Keratinocyte (primary cell): ENCODE measurements around the gene DCAF12L2. TPM values are rescaled to one million over a fixed set of nuclear protein-coding genes. Genes with fewer than 3 reads are reported as not detected.
"Not testable (repeated sequence)": the region's sequence is repeated elsewhere in the genome, so short reads cannot be mapped to it uniquely, and the experiment has no call there.

Source experiments
- DNase-seq: peaks from one replicate; pipeline ENCODE4 v3.0.0-alpha.2; 2011; ENCODE audit warnings: low read depth, missing footprints, low spot score
- FAIRE-seq: peaks from 2 replicates; lab custom pipeline; 2011; peaks lifted over from hg19 to GRCh38; lab: Jason Lieb, UNC
- H2AFZ ChIP-seq: 2 replicates; pipeline ENCODE4 v1.6.0; 2012; ENCODE audit warnings: low read length, control low read depth, inconsistent platforms; ENCODE audit not compliant: control insufficient read depth
- H3K27ac ChIP-seq: 2 replicates; pipeline ENCODE4 v1.5.1; 2011; ENCODE audit warnings: low read length; ENCODE audit not compliant: control insufficient read depth, insufficient read depth
- H3K27me3 ChIP-seq: 3 replicates; pipeline ENCODE4 v1.6.0; 2011; ENCODE audit warnings: low read length; ENCODE audit not compliant: control insufficient read depth, insufficient read depth; ENCODE audit errors: extremely low read depth
- H3K36me3 ChIP-seq, 2 experiments: 2 replicates in 1 of 2; 3 replicates in 1 of 2; pipeline ENCODE4 v1.5.1; 2011; ENCODE audit warnings: low read length in 2 of 2, mild to moderate bottlenecking in 1 of 2; ENCODE audit not compliant: control insufficient read depth in 2 of 2, insufficient read depth in 2 of 2; ENCODE audit errors: extremely low read depth in 1 of 2
- H3K4me1 ChIP-seq: 3 replicates; pipeline ENCODE4 v1.5.1; 2011; ENCODE audit warnings: low read length; ENCODE audit not compliant: control insufficient read depth, insufficient read depth; ENCODE audit errors: extremely low read depth
- H3K4me2 ChIP-seq: 3 replicates; pipeline ENCODE4 v1.6.0; 2011; ENCODE audit warnings: low read depth, low read length; ENCODE audit not compliant: control insufficient read depth, insufficient read depth; ENCODE audit errors: extremely low read depth
- H3K4me3 ChIP-seq, 3 experiments: fragments of 200-600 bp in 1 of 3; sonication (generic) in 1 of 3; 2 replicates in 2 of 3; 3 replicates in 1 of 3; pipeline ENCODE4 v1.5.1; 2011 to 2016; ENCODE audit warnings: low read length in 3 of 3, mild to moderate bottlenecking in 3 of 3, control low read depth in 2 of 3, inconsistent platforms in 1 of 3, low read depth in 1 of 3, mixed read lengths in 1 of 3, mixed run types in 1 of 3, moderate library complexity in 1 of 3; ENCODE audit not compliant: control insufficient read depth in 2 of 3, insufficient read depth in 2 of 3; ENCODE audit errors: extremely low read depth in 1 of 3
- H3K79me2 ChIP-seq: 2 replicates; pipeline ENCODE4 v1.6.0; 2012; ENCODE audit warnings: low read length; ENCODE audit not compliant: control insufficient read depth, insufficient read depth
- H3K9ac ChIP-seq: 3 replicates; pipeline ENCODE4 v1.6.0; 2011; ENCODE audit warnings: low read length; ENCODE audit not compliant: control insufficient read depth, insufficient read depth; ENCODE audit errors: extremely low read depth
- H3K9me1 ChIP-seq: 3 replicates; pipeline ENCODE4 v1.6.0; 2011; ENCODE audit warnings: low read length; ENCODE audit not compliant: control insufficient read depth, insufficient read depth; ENCODE audit errors: extremely low read depth
- H3K9me3 ChIP-seq: 2 replicates; pipeline ENCODE4 v1.5.1; 2012; ENCODE audit warnings: low read depth, low read length; ENCODE audit not compliant: control insufficient read depth
- H4K20me1 ChIP-seq: 3 replicates; pipeline ENCODE4 v1.6.0; 2011; ENCODE audit warnings: low read length; ENCODE audit not compliant: control insufficient read depth, insufficient read depth; ENCODE audit errors: extremely low read depth
- CTCF ChIP-seq, 3 experiments: IDR thresholded peaks in 1 of 3; conservative IDR thresholded peaks in 1 of 3; optimal IDR thresholded peaks in 1 of 3; 2 replicates in 2 of 3; 3 replicates in 1 of 3; pipeline versions ENCODE3 to v1.5.1; 2011; ENCODE audit warnings: low read length in 3 of 3, mild to moderate bottlenecking in 3 of 3, moderate library complexity in 2 of 3, control low read depth in 1 of 3, inconsistent platforms in 1 of 3; ENCODE audit not compliant: insufficient read depth in 2 of 3; ENCODE audit errors: extremely low read depth in 1 of 3
- EZH2 ChIP-seq: IDR thresholded peaks from one replicate; pipeline ENCODE4 v1.6.1; 2012; ENCODE audit warnings: inconsistent platforms, mild to moderate bottlenecking, low read length, moderate library complexity
- dilution Hi-C: fragments of 300-500 bp; cut with MboI; formaldehyde crosslinking; loops from one replicate; pipeline ENCODE4 v1.7.0; 2020; ENCODE audit warnings: low sequenced_read_pairs; ENCODE audit not compliant: extremely low pct_ligation_motif_present
- polyA minus RNA-seq, 3 experiments: library from RNA; depleted of rRNA, polyadenylated mRNA; stranded (reverse); fragments of >200 nt; gene quantifications; 1 replicate in 1 of 3; 2 replicates in 1 of 3; 3 replicates in 1 of 3; pipeline ENCODE4 v1.2.3, GENCODE V29; 2011
- polyA plus RNA-seq, 5 experiments: library from polyadenylated mRNA; depleted of rRNA in 3 of 5; stranded (reverse) in 3 of 5; stranded (forward) in 1 of 5; unstranded in 1 of 5; fragments of >200 nt; gene quantifications; 1 replicate in 1 of 5; 2 replicates in 3 of 5; 3 replicates in 1 of 5; pipeline versions ENCODE4 v1.2.1 to v1.2.3, GENCODE V29; 2011 to 2012; ENCODE audit warnings: missing spikeins in 2 of 5, low read depth in 1 of 5, low replicate concordance in 1 of 5

The DCAF12L2 gene
- 0.04 TPM in 1 of 3 replicates, not detected in the others for polyA plus RNA-seq
- polyA plus RNA-seq (2011; ENCODE audit: low read depth): not detected
- not detected in 2 replicates for polyA plus RNA-seq (2011; cell fraction: cytosol; rRNA removed)
- polyA plus RNA-seq (2011; cell fraction: nucleus; rRNA removed): not detected in 2 replicates
- polyA plus RNA-seq (2012; ENCODE audit: low replicate concordance): not detected in 2 replicates
- polyA minus RNA-seq: not detected in 3 replicates
- polyA minus RNA-seq (2011; cell fraction: cytosol; rRNA and poly(A)+ RNA removed): not detected
- not detected in 2 replicates for polyA minus RNA-seq (2011; cell fraction: nucleus; rRNA and poly(A)+ RNA removed)

DNA sequence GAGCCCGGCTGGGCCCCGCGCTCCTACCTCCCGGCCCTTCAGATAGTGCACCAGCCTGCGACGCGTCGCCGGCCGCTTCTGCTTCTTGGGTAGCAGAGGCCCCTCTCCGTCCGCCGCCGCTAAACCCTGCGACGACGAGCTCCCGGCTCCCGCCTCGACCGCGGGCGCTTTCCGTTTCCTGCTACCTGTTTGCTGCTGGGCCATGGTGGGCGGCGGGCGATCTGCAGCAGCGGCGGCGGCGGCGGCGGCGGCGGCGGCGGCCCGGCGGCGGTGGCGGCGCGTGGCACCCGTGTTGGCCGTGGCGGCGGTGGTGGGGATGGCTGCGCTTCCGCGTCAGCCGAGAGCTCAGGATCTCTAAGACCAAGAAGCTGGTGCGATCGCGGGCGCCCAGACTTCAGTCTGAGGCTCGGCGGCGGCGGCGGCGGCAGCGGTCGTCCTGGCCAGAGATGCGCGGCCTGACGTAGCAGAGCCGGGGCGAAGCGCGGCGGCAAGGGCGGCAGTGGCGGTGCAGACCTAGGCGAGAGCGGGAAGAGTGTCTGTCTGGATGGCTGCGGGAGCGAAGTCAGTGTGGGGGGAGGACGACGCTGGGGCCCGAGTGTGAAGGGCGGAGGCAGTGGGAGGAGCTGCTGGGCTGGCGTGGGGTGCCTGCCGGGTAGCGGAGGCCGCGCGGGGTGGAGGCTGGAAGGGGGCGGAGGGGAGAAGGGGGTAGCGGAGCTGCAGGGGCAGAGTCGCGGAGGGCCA lies at the start of gene DCAF12L2:
Gene DCAF12L2, minus strand, starts transcription at position 569 of the 741 bp plus-strand sequence. Its CDS starts 365 bp downstream, at position 204.
- no peak within 1 kb of the TSS for H3K9ac ChIP-seq
- H3K9me3 ChIP-seq: no peaks in the 10 kb centered on the region
- dilution Hi-C loops: no loop called here
- no peaks in the 10 kb centered on the region for H3K9me1 ChIP-seq
- TF ChIP-seq CTCF (optimal IDR thresholded peaks at IDR 0.05 in 1 of 3, IDR thresholded peaks at IDR 0.05 in 1 of 3, conservative IDR thresholded peaks at IDR 0.05 in 1 of 3; ENCODE audit: extremely low read depth in 1 of 3, insufficient read depth in 2 of 3, low read length in 3 of 3) (no peak), EZH2 (no peak)
- no peak within 1 kb of the TSS for H3K4me2 ChIP-seq
- peaks cover 6% of the 10 kb centered on the region for H3K27me3 ChIP-seq
- DNase-seq (no peak), FAIRE-seq (no peak)
- no peaks in the 10 kb centered on the region for H4K20me1 ChIP-seq
- no peaks in the 10 kb centered on the region for H3K36me3 ChIP-seq
- no peaks in the 10 kb centered on the region for H3K79me2 ChIP-seq
- H2AFZ ChIP-seq: peak within 1 kb of the TSS; percentile 22
- no peaks in the 10 kb centered on the region for H3K4me1 ChIP-seq
- peak within 1 kb of the TSS in 1 of 3 experiments; percentile 18 for H3K4me3 ChIP-seq
- no peak within 1 kb of the TSS for H3K27ac ChIP-seq

DNA sequence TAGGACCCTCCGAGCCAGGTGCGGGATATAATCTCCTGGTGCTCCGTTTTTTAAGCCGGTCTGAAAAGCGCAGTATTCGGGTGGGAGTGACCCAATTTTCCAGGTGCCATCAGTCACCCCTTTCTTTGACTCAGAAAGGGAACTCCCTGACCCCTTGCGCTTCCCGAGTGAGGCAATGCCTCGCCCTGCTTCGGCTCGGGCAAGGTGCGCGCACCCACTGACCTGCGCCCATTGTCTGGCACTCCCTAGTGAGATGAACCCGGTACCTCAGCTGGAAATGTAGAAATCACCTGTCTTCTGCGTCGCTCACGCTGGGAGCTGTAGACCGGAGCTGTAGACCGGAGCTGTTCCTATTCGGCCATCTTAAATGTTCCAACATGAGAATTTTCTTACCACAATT lies 24.8 kb upstream of the DCAF12L2 start:
- H4K20me1 ChIP-seq, H3K79me2 ChIP-seq, H3K27ac ChIP-seq, H3K27me3 ChIP-seq, H3K9me3 ChIP-seq, H3K9me1 ChIP-seq, H2AFZ ChIP-seq, H3K9ac ChIP-seq, H3K36me3 ChIP-seq, H3K4me3 ChIP-seq, FAIRE-seq, DNase-seq, H3K4me2 ChIP-seq, H3K4me1 ChIP-seq, dilution Hi-C loops: not testable (repeated sequence)
